Stimulated activated CD8-positive, alpha-beta memory T cell treated with anti-CD3 and anti-CD28 coated beads, Interleukin-15, amount 100 ng/mL, for 4 hours (primary cell): Measurements from ENCODE around the gene EML4.
"Not testable (repeated sequence)": the region's sequence is repeated elsewhere in the genome, so short reads cannot be mapped to it uniquely, and the experiment has no call there.

Experiments used
- DNase-seq, 2 donors: peaks; one replicate each; pipeline ENCODE4 v3.0.0-alpha.2; 2020; ENCODE audit warnings: low read depth in 2 of 2

The EML4 gene

GRCh38 chr2:42332575-42332974, 163.4 kb downstream of the EML4 start:
- no peak for DNase-seq

- DNase-seq = no peak
Observed at GRCh38 chr2:42333579-42333978, 164.4 kb downstream of the EML4 start.

GRCh38 chr2:42334220-42334619, 165.1 kb downstream of the EML4 start:
- DNase-seq = no peak

- DNase-seq = not testable (repeated sequence)
Observed at GRCh38 chr2:42334865-42335264, 165.7 kb downstream of the EML4 start.

- no peak for DNase-seq
Observed at GRCh38 chr2:42335514-42336104, 166.5 kb downstream of the EML4 start.

- no peak for DNase-seq
Observed at GRCh38 chr2:42336361-42336965, 167.3 kb downstream of the EML4 start.

GRCh38 chr2:42337356-42337820, 168.2 kb downstream of the EML4 start:
- DNase-seq = no peak

- no peak for DNase-seq
Observed at GRCh38 chr2:42337846-42338566, 168.9 kb downstream of the EML4 start.

- DNase-seq = no peak
Observed at GRCh38 chr2:42338567-42339190, 169.5 kb downstream of the EML4 start.

GRCh38 chr2:42339191-42339912, 170.2 kb downstream of the EML4 start:
- no peak for DNase-seq

GRCh38 chr2:42340045-42340937, 171.1 kb downstream of the EML4 start:
- no peak for DNase-seq

- no peak for DNase-seq
Observed at GRCh38 chr2:42340938-42341636, 171.9 kb downstream of the EML4 start.

- no peak for DNase-seq
Observed at GRCh38 chr2:42342061-42342794, 173.1 kb downstream of the EML4 start.

- DNase-seq = no peak
Observed at GRCh38 chr2:42342795-42343241, 173.7 kb downstream of the EML4 start.

GRCh38 chr2:42345986-42346385, 176.8 kb downstream of the EML4 start:
- no peak for DNase-seq

- DNase-seq = not testable (repeated sequence)
Observed at GRCh38 chr2:42346856-42347255, 177.7 kb downstream of the EML4 start.

- not testable (repeated sequence) for DNase-seq
Observed at GRCh38 chr2:42347518-42347917, 178.4 kb downstream of the EML4 start.

- DNase-seq = no peak
Observed at GRCh38 chr2:42348113-42348805, 179.1 kb downstream of the EML4 start.
